H1 (cell line): ENCODE data around the gene FXYD3. TPM values are rescaled to one million over a fixed set of nuclear protein-coding genes. Genes with fewer than 3 reads are reported as not detected.

Experiments
- ATF2 ChIP-seq: IDR thresholded peaks from 2 replicates; pipeline ENCODE4 v1.6.1; 2012; ENCODE audit warnings: low read length, inconsistent platforms
- ATF3 ChIP-seq: IDR thresholded peaks from 2 replicates; pipeline ENCODE4 v1.6.1; 2011; ENCODE audit warnings: low read depth, mild to moderate bottlenecking, low read length; ENCODE audit not compliant: insufficient read depth
- CREB1 ChIP-seq: IDR thresholded peaks from 2 replicates; pipeline ENCODE4 v1.6.1; 2012; ENCODE audit warnings: inconsistent platforms
- EGR1 ChIP-seq: IDR thresholded peaks from 2 replicates; pipeline ENCODE4 v1.6.1; 2011; ENCODE audit warnings: low read depth, low read length, borderline replicate concordance
- NRF1 ChIP-seq: IDR thresholded peaks from 2 replicates; pipeline ENCODE4 v1.6.1; 2011; ENCODE audit warnings: mild to moderate bottlenecking, low read depth, low read length, improper control_type of control experiment
- polyA plus RNA-seq, 7 experiments: library from polyadenylated mRNA; depleted of rRNA in 3 of 7; stranded (reverse) in 5 of 7; unstranded in 2 of 7; fragments of >200 nt in 5 of 7; fragments of 200-250 nt in 2 of 7; gene quantifications; 1 replicate in 5 of 7; 2 replicates in 1 of 7; 4 replicates in 1 of 7; pipeline versions ENCODE4 v1.2.1 to v1.2.3, GENCODE V29; 2011 to 2013; ENCODE audit warnings: missing spikeins in 2 of 7, mixed read lengths in 2 of 7
- total RNA-seq: library from RNA; stranded (reverse); fragmentation: NEBNext Ultra II Directional; extraction: Animal tissue kit (Norgen Biotek cat#: 25700); gene quantifications from 2 replicates; pipeline ENCODE4 v1.2.1, GENCODE V29; 2021

Gene FXYD3
- total and polyA plus RNA-seq, 2 of the 8 experiments (the other 6 are each of a cell fraction or from before 2014, with no cell fraction given): 0.33 TPM; not detected in 1

GRCh38 chr19:35083691-35084508 lies 31.7 kb upstream of the FXYD3 start (continued):
- no peak for TF ChIP-seq ATF2
- no peak for TF ChIP-seq EGR1
- TF ChIP-seq CREB1: no peak
- no peak for TF ChIP-seq ATF3
- no peak for TF ChIP-seq NRF1
